ENCODE measurements around the gene BAHD1.

BAHD1 gene

DNA sequence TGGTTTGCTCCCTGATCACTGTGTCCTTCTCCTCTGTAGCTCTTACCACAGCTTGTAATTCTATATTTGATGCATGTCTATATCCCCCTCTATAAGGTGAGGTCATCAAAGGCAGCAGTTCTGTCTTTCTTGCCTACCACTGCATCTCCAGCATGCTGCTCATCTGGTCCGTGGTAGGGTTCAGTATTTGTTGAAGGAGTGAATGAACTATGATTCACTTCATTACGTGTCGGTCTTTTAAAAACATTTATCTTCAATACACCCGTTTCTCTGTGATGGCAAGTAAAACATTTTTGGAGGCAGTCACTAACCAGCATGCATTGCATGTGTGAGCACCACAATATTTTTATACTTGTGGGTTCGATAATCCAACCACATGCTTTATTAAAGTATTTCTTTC lies 57.7 kb downstream of the BAHD1 start:
- H3K4me3 ChIP-seq (replicated peaks; ENCODE audit: low read depth, low read length): no peak overlapping the region
- TF ChIP-seq, protein P1, sequence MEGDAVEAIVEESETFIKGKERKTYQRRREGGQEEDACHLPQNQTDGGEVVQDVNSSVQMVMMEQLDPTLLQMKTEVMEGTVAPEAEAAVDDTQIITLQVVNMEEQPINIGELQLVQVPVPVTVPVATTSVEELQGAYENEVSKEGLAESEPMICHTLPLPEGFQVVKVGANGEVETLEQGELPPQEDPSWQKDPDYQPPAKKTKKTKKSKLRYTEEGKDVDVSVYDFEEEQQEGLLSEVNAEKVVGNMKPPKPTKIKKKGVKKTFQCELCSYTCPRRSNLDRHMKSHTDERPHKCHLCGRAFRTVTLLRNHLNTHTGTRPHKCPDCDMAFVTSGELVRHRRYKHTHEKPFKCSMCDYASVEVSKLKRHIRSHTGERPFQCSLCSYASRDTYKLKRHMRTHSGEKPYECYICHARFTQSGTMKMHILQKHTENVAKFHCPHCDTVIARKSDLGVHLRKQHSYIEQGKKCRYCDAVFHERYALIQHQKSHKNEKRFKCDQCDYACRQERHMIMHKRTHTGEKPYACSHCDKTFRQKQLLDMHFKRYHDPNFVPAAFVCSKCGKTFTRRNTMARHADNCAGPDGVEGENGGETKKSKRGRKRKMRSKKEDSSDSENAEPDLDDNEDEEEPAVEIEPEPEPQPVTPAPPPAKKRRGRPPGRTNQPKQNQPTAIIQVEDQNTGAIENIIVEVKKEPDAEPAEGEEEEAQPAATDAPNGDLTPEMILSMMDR (IDR thresholded peaks at IDR 0.05; ENCODE audit: low read length, missing control alignments): no peak
- DNase-seq (ENCODE audit: low read depth): no peak

DNA sequence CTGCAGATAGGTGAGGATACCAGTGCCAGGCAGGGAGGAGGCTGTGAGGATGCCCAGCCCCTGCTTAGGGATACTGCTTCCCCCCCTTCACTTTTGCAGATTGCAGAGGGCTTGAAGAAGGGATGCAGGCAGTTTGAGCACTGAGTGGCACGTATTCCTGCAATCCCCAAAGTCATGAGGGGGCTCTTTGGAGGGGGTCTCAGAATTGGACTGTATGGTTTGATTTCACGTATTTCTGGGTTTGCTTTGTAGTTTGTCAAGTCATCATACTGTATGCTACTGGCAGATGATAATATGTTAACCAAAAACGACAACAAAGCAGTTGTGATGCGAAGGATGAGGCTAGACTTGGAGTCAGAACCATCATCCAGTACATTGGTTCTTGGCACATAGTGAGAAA lies 58.1 kb downstream of the BAHD1 start:
- no peak overlapping the region for H3K4me3 ChIP-seq (replicated peaks; ENCODE audit: low read depth, low read length)
- no peak for DNase-seq (ENCODE audit: low read depth)
- TF ChIP-seq, protein P1 (IDR thresholded peaks at IDR 0.05; ENCODE audit: low read length, missing control alignments): no peak

DNA sequence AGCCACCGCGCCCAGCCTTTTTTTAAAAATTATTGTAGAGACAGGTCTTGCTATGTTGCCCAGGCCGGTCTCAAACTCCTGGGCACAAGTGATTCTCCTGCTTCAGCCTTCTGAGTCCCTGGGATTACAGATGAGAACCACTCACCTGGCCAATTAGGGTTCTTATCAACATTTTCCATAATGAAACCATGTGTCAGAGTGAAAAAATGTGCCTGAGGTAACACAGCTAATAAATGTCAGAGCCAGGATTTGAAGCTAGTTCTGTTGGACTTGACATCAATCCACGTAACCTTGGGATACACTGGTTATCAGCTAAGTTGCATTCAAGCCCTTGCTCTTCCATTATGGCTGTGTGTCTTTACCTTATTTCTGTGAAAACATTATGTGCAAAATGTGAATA lies 59.2 kb downstream of the BAHD1 start:
- no peak for DNase-seq (ENCODE audit: low read depth)
- H3K4me3 ChIP-seq (replicated peaks; ENCODE audit: low read depth, low read length): no peak overlapping the region
- TF ChIP-seq, protein P1 (IDR thresholded peaks at IDR 0.05; ENCODE audit: low read length, missing control alignments): no peak

DNA sequence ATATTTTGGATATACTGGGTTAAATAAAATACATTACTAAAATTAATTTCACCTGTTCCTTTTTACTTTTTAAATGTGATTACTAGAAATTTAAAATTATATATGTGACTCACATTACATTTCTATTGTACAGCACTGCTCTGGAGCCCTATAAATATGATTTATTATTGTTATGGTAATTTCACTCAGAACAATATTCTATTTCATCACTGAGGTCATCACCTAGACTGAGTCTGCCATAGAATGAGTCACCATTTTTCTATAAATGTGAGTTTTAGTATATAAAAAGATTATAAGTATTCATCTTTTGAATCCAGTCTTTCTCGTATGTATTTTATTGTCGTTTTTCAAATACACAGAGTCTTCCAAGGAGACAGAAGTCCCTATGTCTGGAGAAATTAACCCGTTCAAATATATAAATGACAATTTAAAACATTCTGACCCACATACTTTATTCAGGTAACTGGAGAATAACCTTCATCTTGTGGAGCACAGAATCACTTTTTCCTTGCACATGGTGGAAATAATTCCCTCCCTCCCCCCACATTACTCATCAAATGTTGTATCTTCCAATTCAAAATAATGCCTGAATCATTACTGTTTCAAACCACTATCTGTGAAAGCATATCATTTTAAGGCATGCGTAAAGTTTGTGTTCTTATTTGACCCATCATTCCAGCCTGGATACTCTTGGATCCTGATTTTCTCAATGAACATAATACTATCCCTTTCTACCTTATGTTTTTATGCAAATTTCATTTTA lies 60.0 kb downstream of the BAHD1 start:
- peak; percentile 27 for DNase-seq (ENCODE audit: low read depth)
- TF ChIP-seq, protein P1 (IDR thresholded peaks at IDR 0.05; ENCODE audit: low read length, missing control alignments): no peak
- no peak overlapping the region for H3K4me3 ChIP-seq (replicated peaks; ENCODE audit: low read depth, low read length)

DNA sequence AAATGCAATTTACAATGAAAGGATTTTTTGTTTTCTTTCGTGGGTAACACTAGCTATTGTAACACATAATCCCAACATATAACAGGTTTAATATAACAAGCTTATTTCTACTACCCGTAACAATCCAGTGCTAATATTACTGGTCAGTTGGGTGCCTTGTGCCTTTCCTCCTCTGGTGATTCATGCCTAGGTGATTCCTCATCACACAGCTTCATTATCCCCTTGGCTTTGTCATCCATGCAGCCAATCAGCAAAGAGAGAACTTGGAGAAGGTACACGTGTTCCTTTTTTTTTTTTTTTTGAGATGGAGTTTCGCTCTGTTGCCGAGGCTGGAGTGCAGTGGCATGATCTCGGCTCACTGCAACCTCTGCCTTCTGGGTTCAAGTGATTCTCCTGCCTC lies 60.7 kb downstream of the BAHD1 start:
- TF ChIP-seq, protein P1 (IDR thresholded peaks at IDR 0.05; ENCODE audit: low read length, missing control alignments): no peak
- no peak for DNase-seq (ENCODE audit: low read depth)
- no peak overlapping the region for H3K4me3 ChIP-seq (replicated peaks; ENCODE audit: low read depth, low read length)

DNA sequence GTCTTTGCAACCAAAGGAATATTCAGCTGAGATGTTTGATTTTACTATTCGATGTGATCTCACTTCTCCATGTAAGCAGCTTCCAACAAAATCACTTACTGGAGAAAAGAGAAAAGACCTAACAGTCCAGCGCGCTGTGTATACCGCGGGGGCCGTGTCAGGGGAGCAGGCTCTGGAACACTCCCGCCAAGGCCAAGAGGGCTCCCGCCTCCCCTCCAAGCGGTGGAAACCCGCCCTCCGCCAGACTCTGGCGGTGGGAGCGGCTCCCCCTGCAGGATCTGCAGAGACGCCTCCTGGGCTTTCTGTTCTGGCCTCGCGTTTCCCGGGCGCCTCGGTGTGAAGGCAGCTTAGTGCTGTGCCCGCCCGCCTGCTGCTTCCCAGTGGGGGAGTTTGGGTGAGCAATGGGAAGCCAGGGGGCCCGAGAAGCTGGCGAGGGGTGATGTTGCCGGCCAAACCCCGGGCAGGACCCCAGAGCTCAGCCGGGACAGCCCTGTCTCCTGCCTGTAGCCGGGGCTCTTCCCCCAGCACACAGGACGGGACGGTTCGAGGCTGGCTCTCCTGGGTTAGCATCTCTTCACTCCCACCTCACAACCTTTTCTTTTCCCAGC lies 66.3 kb downstream of the BAHD1 start:
- peak overlapping the region; percentile 29 for H3K4me3 ChIP-seq (replicated peaks; ENCODE audit: low read depth, low read length)
- peak; percentile 70 for DNase-seq (ENCODE audit: low read depth)
- TF ChIP-seq, protein P1 (IDR thresholded peaks at IDR 0.05; ENCODE audit: low read length, missing control alignments): peak; percentile 73
